PC-9 (cell line): ENCODE results near the gene CRACR2A. TPM values are rescaled to one million over a fixed set of nuclear protein-coding genes. Genes with fewer than 3 reads are reported as not detected.

Experiments used
- BruUV-seq: library from RNA; stranded (reverse); fragments of 400-500 nt; replicated peaks from 2 replicates; lab custom pipeline; 2021; lab: Mats Ljungman, UMichigan
- CTCF ChIA-PET: fragments of 300-600 bp; sonication (Branson Sonifier 250); formaldehyde crosslinking; loops from one replicate; lab custom pipeline; 2022; ENCODE audit warnings: antibody characterized with exemption; lab: Charles Lee
- POLR2A ChIA-PET: fragments of 300-600 bp; sonication (Branson Sonifier 250); formaldehyde crosslinking; loops from one replicate; lab custom pipeline; 2022; ENCODE audit warnings: antibody characterized with exemption; ENCODE audit not compliant: unreplicated experiment; lab: Charles Lee
- DNase-seq, 2 experiments: peaks; one replicate each; pipeline versions ENCODE4 v3.0.0 to v3.0.0-alpha.2; 2015 to 2022; ENCODE audit warnings: mixed read lengths in 1 of 2
- H2AFZ ChIP-seq: fragments of 200-600 bp; sonication (generic); 2 replicates; pipeline ENCODE4 v1.8.1; 2017; ENCODE audit warnings: antibody characterized with exemption
- H3F3A ChIP-seq: fragments of 200-600 bp; sonication (generic); 2 replicates; pipeline ENCODE4 v1.8.1; 2017; ENCODE audit warnings: antibody characterized with exemption, mild to moderate bottlenecking, low read depth; ENCODE audit not compliant: insufficient read depth
- H3K27ac ChIP-seq: fragments of 200-600 bp; sonication (generic); 2 replicates; pipeline ENCODE4 v1.6.1; 2016; ENCODE audit warnings: mixed run types
- H3K27me3 ChIP-seq: fragments of 200-600 bp; sonication (generic); 2 replicates; pipeline ENCODE4 v1.6.1; 2016; ENCODE audit warnings: low read depth, mixed run types; ENCODE audit not compliant: insufficient read depth
- H3K36me3 ChIP-seq: fragments of 200-600 bp; sonication (generic); 2 replicates; pipeline ENCODE4 v1.6.1; 2016; ENCODE audit warnings: low read depth, mixed run types
- H3K4me1 ChIP-seq: fragments of 200-600 bp; sonication (generic); replicated peaks from 2 replicates; pipeline ENCODE4 v1.6.1; 2016; ENCODE audit warnings: mixed run types; ENCODE audit not compliant: insufficient read depth
- H3K4me2 ChIP-seq: fragments of 200-600 bp; sonication (generic); 2 replicates; pipeline ENCODE4 v1.6.1; 2017; ENCODE audit warnings: mixed run types
- H3K4me3 ChIP-seq: fragments of 200-600 bp; sonication (generic); 2 replicates; pipeline ENCODE4 v1.6.1; 2016; ENCODE audit warnings: mixed run types
- H3K79me2 ChIP-seq: fragments of 200-600 bp; sonication (generic); 2 replicates; pipeline ENCODE4 v1.6.1; 2017; ENCODE audit warnings: low read depth, mixed run types
- H3K9me2 ChIP-seq: fragments of 200-600 bp; sonication (generic); 2 replicates; pipeline ENCODE4 v1.8.1; 2017; ENCODE audit warnings: mild to moderate bottlenecking; ENCODE audit not compliant: insufficient read depth
- H3K9me3 ChIP-seq: fragments of 200-600 bp; sonication (generic); 2 replicates; pipeline ENCODE4 v1.8.1; 2016; ENCODE audit warnings: low read depth; ENCODE audit not compliant: insufficient read depth
- H4K20me1 ChIP-seq: fragments of 200-600 bp; sonication (generic); 2 replicates; pipeline ENCODE4 v1.8.1; 2017; ENCODE audit not compliant: insufficient read depth
- EZH2 ChIP-seq: fragments of 200-600 bp; sonication (generic); IDR thresholded peaks from 2 replicates; pipeline ENCODE4 v1.8.0; 2017; ENCODE audit warnings: antibody characterized with exemption, low read depth
- intact Hi-C: fragments of 100-400 bp; cut with micrococcal nuclease; formaldehyde crosslinking; loops from one replicate; pipeline ENCODE4 v1.10.0; 2022; ENCODE audit not compliant: unreplicated experiment
- total RNA-seq: library from RNA; stranded (reverse); gene quantifications from 2 replicates; pipeline ENCODE4 v1.2.3, GENCODE V29; 2021
- TF ChIP-seq, protein P1 (sequence below): fragments of 200-600 bp; sonication (generic); conservative IDR thresholded peaks from 2 replicates; pipeline ENCODE4 v1.6.1; 2017; ENCODE audit warnings: mixed run types, antibody characterized with exemption, mild to moderate bottlenecking, moderate library complexity

Gene CRACR2A
- total RNA-seq, 1 experiment from 2014 or later: not detected

GRCh38 chr12:3655328-3655900, 97.5 kb downstream of the CRACR2A start:
- H4K20me1 ChIP-seq: no peaks in the 10 kb centered on the region
- H3K4me2 ChIP-seq: no peak overlapping the region
- H3K27ac ChIP-seq: no peak overlapping the region
- no peak for DNase-seq
- H3K79me2 ChIP-seq: no peaks in the 10 kb centered on the region
- H3K36me3 ChIP-seq: no peaks in the 10 kb centered on the region
- no peaks in the 10 kb centered on the region for H3F3A ChIP-seq
- no peaks in the 10 kb centered on the region for H3K9me2 ChIP-seq
- TF ChIP-seq, protein P1, sequence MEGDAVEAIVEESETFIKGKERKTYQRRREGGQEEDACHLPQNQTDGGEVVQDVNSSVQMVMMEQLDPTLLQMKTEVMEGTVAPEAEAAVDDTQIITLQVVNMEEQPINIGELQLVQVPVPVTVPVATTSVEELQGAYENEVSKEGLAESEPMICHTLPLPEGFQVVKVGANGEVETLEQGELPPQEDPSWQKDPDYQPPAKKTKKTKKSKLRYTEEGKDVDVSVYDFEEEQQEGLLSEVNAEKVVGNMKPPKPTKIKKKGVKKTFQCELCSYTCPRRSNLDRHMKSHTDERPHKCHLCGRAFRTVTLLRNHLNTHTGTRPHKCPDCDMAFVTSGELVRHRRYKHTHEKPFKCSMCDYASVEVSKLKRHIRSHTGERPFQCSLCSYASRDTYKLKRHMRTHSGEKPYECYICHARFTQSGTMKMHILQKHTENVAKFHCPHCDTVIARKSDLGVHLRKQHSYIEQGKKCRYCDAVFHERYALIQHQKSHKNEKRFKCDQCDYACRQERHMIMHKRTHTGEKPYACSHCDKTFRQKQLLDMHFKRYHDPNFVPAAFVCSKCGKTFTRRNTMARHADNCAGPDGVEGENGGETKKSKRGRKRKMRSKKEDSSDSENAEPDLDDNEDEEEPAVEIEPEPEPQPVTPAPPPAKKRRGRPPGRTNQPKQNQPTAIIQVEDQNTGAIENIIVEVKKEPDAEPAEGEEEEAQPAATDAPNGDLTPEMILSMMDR: no peak; the same call in 1 of the 2 replicates
- no peak for TF ChIP-seq EZH2
- intact Hi-C loops: loop anchor here (1.0 kb wide), 1 partner anchor 38 kb away; no protein-coding TSS in a partner anchor
- BruUV-seq: no TSS peak
- ChIA-PET POLR2A (no interaction called here), CTCF (no interaction called here)
- H2AFZ ChIP-seq: no peak overlapping the region
- no peaks in the 10 kb centered on the region for H3K9me3 ChIP-seq
- no peak overlapping the region for H3K4me3 ChIP-seq
- no peaks in the 10 kb centered on the region for H3K4me1 ChIP-seq
- peaks cover 99% of the 10 kb centered on the region for H3K27me3 ChIP-seq

DNA sequence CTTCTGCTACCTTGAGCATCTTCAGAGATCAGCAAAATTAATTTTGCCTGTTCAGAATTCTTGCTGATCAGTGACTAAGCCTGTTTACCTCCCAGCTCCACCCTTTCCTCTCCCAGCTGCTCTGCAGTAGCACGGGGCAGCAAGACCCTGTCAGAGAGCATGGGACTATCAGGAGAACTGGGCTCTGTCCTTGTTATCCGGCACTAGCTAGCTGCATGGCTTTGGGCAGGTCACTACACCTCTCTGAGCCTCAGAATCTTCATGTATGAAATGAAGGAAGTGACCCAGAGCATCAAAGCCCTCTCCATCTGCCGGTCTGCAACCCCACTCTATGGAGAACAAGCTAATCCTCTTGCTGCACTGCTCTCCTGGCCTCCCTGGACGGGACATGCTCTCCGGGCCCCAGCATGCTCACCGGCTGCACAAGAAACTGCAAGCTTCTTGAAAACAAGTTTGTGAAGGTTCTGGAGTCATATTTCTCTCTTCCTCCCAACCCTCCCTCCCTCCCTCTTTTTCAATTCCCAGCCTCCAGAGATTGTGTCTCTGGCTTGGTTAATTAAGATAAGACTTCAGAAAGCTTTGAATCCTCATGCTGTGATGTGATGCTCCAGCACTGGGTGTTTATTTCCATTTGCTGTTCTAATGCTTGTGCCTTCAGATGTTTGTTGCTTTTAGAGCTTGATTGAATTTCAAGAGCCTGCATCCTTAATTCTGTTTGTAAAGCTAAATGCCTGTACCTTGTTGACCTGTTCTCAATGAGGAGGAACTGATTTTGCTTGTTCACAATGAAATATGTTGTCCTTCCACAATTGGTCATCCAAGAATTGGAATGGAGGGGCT, 101.1 kb downstream of the CRACR2A start:
- Histone ChIP-seq H3F3A (no peaks in the 10 kb centered on the region), H3K4me2 (no peak overlapping the region), H3K27ac (no peak overlapping the region), H3K4me3 (no peak overlapping the region), H3K79me2 (no peaks in the 10 kb centered on the region), H3K9me3 (no peaks in the 10 kb centered on the region), H3K27me3 (peaks cover 97% of the 10 kb centered on the region), H3K9me2 (no peaks in the 10 kb centered on the region), H4K20me1 (no peaks in the 10 kb centered on the region), H2AFZ (no peak overlapping the region), H3K36me3 (no peaks in the 10 kb centered on the region), H3K4me1 (no peaks in the 10 kb centered on the region)
- BruUV-seq: no TSS peak
- ChIA-PET POLR2A (no interaction called here), CTCF (interaction anchor here (0.7 kb wide), 1 partner anchor 251 kb away, joined by 4 read pairs; no protein-coding TSS in a partner anchor)
- no peak for TF ChIP-seq EZH2
- TF ChIP-seq, protein P1: no peak
- intact Hi-C loops: no loop called here
- DNase-seq: no peak

GRCh38 chr12:3647504-3647903, 105.4 kb downstream of the CRACR2A start:
- Histone ChIP-seq H3K4me1 (no peaks in the 10 kb centered on the region), H4K20me1 (no peaks in the 10 kb centered on the region), H3K79me2 (no peaks in the 10 kb centered on the region), H3K4me2 (no peak overlapping the region), H3K27me3 (peaks cover 92% of the 10 kb centered on the region), H3K4me3 (no peak overlapping the region), H3K9me3 (no peaks in the 10 kb centered on the region), H3K36me3 (no peaks in the 10 kb centered on the region), H2AFZ (no peak overlapping the region), H3F3A (no peaks in the 10 kb centered on the region), H3K27ac (no peak overlapping the region), H3K9me2 (no peaks in the 10 kb centered on the region)
- no peak for TF ChIP-seq EZH2
- TF ChIP-seq, protein P1: no peak
- POLR2A ChIA-PET: no interaction called here
- BruUV-seq: no TSS peak
- intact Hi-C loops: loop anchor here (10.0 kb wide), 1 partner anchor 343 kb away; no protein-coding TSS in a partner anchor
- DNase-seq: no peak
- CTCF ChIA-PET: no interaction called here
